Transverse colon (tissue), 4 donors: ENCODE data around the gene KLF5. TPM values are rescaled to one million over a fixed set of nuclear protein-coding genes. Genes with fewer than 3 reads are reported as not detected.

ENCODE experiments used
- DNase-seq: peaks from one replicate; pipeline ENCODE4 v3.0.0-alpha.2; 2019
- H3K27ac ChIP-seq, 4 donors: fragments of 200-600 bp; sonication (generic); 2 replicates each; pipeline ENCODE4 v1.5.1; 2016 to 2018; ENCODE audit warnings: inconsistent platforms in 4 of 4
- H3K27me3 ChIP-seq: fragments of 200-600 bp; sonication (generic); 2 replicates; pipeline ENCODE4 v1.5.1; 2017; ENCODE audit warnings: inconsistent platforms
- H3K36me3 ChIP-seq, 4 donors: fragments of 200-600 bp; sonication (generic); 2 replicates each; pipeline ENCODE4 v1.5.1; 2017 to 2019; ENCODE audit warnings: inconsistent platforms in 4 of 4
- H3K4me1 ChIP-seq, 4 donors: fragments of 200-600 bp; sonication (generic); 2 replicates each; pipeline ENCODE4 v1.5.1; 2017 to 2020; ENCODE audit warnings: inconsistent platforms in 4 of 4
- H3K4me3 ChIP-seq, 4 donors: fragments of 200-600 bp; sonication (generic); 1 replicate in 1 of 4; 2 replicates in 3 of 4; pipeline versions ENCODE4 v1.5.1 to v1.6.1; 2017 to 2019; ENCODE audit warnings: inconsistent platforms in 4 of 4
- H3K9me3 ChIP-seq, 2 donors: fragments of 200-600 bp; sonication (generic); 2 replicates each; pipeline ENCODE4 v1.5.1; 2017 to 2019; ENCODE audit warnings: inconsistent platforms in 2 of 2
- EP300 ChIP-seq: sonication (generic); formaldehyde crosslinking; IDR thresholded peaks from one replicate; pipeline ENCODE4 v1.6.1; 2017; ENCODE audit warnings: antibody characterized with exemption, low read depth
- POLR2A ChIP-seq: fragments of 450-650 bp; IDR thresholded peaks from one replicate; pipeline ENCODE4 v1.6.1; 2016; ENCODE audit warnings: antibody characterized with exemption, mild to moderate bottlenecking, moderate library complexity
- POLR2AphosphoS5 ChIP-seq, 3 donors: sonication (generic); formaldehyde crosslinking; IDR thresholded peaks; one replicate each; pipeline ENCODE4 v1.6.1; 2016; ENCODE audit warnings: antibody characterized with exemption in 3 of 3
- WGBS, 2 donors: methylation state at CpG; one replicate each; pipeline ENCODE4 v1.1.5; 2018; ENCODE audit warnings: low coverage in 1 of 2; 5-methylcytosine and 5-hydroxymethylcytosine counted together
- in situ Hi-C, 4 donors: fragments of 200-750 bp; cut with MboI; loops; one replicate each; pipeline versions ENCODE4 v1.15.0 to v1.15.1; 2017; ENCODE audit warnings: low sequenced_read_pairs in 3 of 4, low pct_ligation_motif_present in 1 of 4, low pct_unique_long_range_greater_than_20kb in 1 of 4
- intact Hi-C: fragments of 100-400 bp; cut with DNase I; formaldehyde crosslinking; loops from one replicate; pipeline ENCODE4 v1.15.1; 2023; ENCODE audit warnings: low total_unique reads
- total RNA-seq, 4 donors: library from RNA; depleted of rRNA; stranded (reverse); fragments of >200 nt; gene quantifications; one replicate each; pipeline ENCODE4 v1.1.0, GENCODE V29; 2016
- TF ChIP-seq, protein P1 (sequence below), 5 experiments: fragments of 200-600 bp in 3 of 5; fragments of 450-650 bp in 2 of 5; sonication (generic) in 3 of 5; IDR thresholded peaks; 1 replicate in 2 of 5; 2 replicates in 3 of 5; pipeline ENCODE4 v1.5.1; 2016 to 2017; ENCODE audit warnings: antibody characterized with exemption in 5 of 5, inconsistent platforms in 3 of 5, mild to moderate bottlenecking in 2 of 5, moderate library complexity in 1 of 5

Gene KLF5
- total RNA-seq, 4 donors from 2014 or later = 192 to 334 (median 270) TPM

GRCh38 chr13:73025217-73026012 lies 33.4 kb upstream of the KLF5 start:
- intact Hi-C loops (no loop called here), in situ Hi-C loops (no loop called here)
- no peak for DNase-seq
- 87 to 92% methylated on average over 5 of the region's 5 CpGs for WGBS, 2 donors
- Histone ChIP-seq H3K36me3 (no peaks in the 10 kb centered on the region), H3K27me3 (no peaks in the 10 kb centered on the region), H3K4me3 (no peak overlapping the region), H3K27ac (no peak overlapping the region), H3K9me3 (no peaks in the 10 kb centered on the region), H3K4me1 (no peaks in the 10 kb centered on the region)
- TF ChIP-seq, protein P1, sequence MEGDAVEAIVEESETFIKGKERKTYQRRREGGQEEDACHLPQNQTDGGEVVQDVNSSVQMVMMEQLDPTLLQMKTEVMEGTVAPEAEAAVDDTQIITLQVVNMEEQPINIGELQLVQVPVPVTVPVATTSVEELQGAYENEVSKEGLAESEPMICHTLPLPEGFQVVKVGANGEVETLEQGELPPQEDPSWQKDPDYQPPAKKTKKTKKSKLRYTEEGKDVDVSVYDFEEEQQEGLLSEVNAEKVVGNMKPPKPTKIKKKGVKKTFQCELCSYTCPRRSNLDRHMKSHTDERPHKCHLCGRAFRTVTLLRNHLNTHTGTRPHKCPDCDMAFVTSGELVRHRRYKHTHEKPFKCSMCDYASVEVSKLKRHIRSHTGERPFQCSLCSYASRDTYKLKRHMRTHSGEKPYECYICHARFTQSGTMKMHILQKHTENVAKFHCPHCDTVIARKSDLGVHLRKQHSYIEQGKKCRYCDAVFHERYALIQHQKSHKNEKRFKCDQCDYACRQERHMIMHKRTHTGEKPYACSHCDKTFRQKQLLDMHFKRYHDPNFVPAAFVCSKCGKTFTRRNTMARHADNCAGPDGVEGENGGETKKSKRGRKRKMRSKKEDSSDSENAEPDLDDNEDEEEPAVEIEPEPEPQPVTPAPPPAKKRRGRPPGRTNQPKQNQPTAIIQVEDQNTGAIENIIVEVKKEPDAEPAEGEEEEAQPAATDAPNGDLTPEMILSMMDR (IDR thresholded peaks at IDR 0.05) = no peak
- no peak for TF ChIP-seq EP300
- TF ChIP-seq POLR2A = no peak
- TF ChIP-seq POLR2AphosphoS5 (IDR thresholded peaks at IDR 0.05) = no peak

- in situ Hi-C loops (no loop called here), intact Hi-C loops (no loop called here)
- Histone ChIP-seq H3K27ac (no peak overlapping the region), H3K36me3 (no peaks in the 10 kb centered on the region), H3K27me3 (no peaks in the 10 kb centered on the region), H3K4me1 (peaks cover 4 to 6% (median 6%) of the 10 kb centered on the region in 4 donors), H3K4me3 (no peak overlapping the region), H3K9me3 (no peaks in the 10 kb centered on the region)
- TF ChIP-seq EP300 (no peak), POLR2AphosphoS5 (IDR thresholded peaks at IDR 0.05) (no peak)
- no peak for DNase-seq
- 83 to 86% methylated on average over 2 of the region's 2 CpGs for WGBS, 2 donors
These were observed 23.9 kb upstream of the KLF5 start for GRCh38 chr13:73034901-73035300.

DNA sequence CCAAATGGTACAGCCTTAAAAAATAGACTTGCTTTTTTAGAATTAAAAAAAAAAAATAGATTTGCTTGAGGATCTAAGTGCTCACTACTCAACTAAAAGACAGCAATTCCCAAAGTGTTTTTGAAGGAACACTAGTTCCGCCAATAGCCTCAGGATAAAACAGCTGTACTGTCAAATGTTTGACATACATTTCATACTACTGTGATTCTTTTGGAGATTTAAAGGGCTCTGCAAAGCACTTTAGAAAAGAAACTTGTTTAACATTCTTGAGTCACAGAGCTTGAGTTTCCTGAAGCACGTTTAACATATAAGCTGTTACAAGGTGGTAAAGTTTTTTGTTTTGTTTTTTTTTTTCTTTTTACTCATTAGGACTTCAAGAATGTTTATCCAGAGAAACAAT lies 23.1 kb upstream of the KLF5 start:
- intact Hi-C loops (no loop called here), in situ Hi-C loops (no loop called here)
- H3K9me3 ChIP-seq = no peaks in the 10 kb centered on the region
- no peaks in the 10 kb centered on the region for H3K27me3 ChIP-seq
- no peak overlapping the region for H3K4me3 ChIP-seq
- H3K36me3 ChIP-seq = no peaks in the 10 kb centered on the region
- WGBS, 2 donors = 60 to 62% methylated on average over 2 of the region's 2 CpGs
- peaks cover 4 to 10% (median 7%) of the 10 kb centered on the region in 4 donors for H3K4me1 ChIP-seq
- no peak for DNase-seq
- no peak overlapping the region for H3K27ac ChIP-seq
- no peak for TF ChIP-seq EP300
- TF ChIP-seq POLR2AphosphoS5 (IDR thresholded peaks at IDR 0.05) = no peak
- TF ChIP-seq, protein P1 (IDR thresholded peaks at IDR 0.05) = no peak
- no peak for TF ChIP-seq POLR2A

- H3K9me3 ChIP-seq = no peaks in the 10 kb centered on the region
- H3K36me3 ChIP-seq = no peaks in the 10 kb centered on the region
- peaks cover 4 to 11% (median 7%) of the 10 kb centered on the region in 4 donors for H3K4me1 ChIP-seq
- WGBS, 2 donors = 57 to 89% methylated on average over 1 to 4 of the region's 4 CpGs
- in situ Hi-C loops = no loop called here
- intact Hi-C loops = no loop called here
- TF ChIP-seq, protein P1 (IDR thresholded peaks at IDR 0.05) = no peak
- TF ChIP-seq POLR2A (no peak), POLR2AphosphoS5 (IDR thresholded peaks at IDR 0.05) (no peak), EP300 (no peak)
- H3K27ac ChIP-seq = no peak overlapping the region
- H3K27me3 ChIP-seq = no peaks in the 10 kb centered on the region
- DNase-seq = no peak
- H3K4me3 ChIP-seq = no peak overlapping the region
These were observed 22.2 kb upstream of the KLF5 start for GRCh38 chr13:73036566-73036965.
